ENCODE measurements around the gene GEMIN2. TPM values are rescaled to one million over a fixed set of nuclear protein-coding genes. Genes with fewer than 3 reads are reported as not detected.
A peak's percentile ranks its signal among the peaks of the same experiment; 100 is the strongest.
"Not testable (repeated sequence)": the region's sequence is repeated elsewhere in the genome, so short reads cannot be mapped to it uniquely, and the experiment has no call there.

Gene GEMIN2
- total RNA-seq, 2 donors from 2014 or later = 12.6 to 14.7 TPM

DNA sequence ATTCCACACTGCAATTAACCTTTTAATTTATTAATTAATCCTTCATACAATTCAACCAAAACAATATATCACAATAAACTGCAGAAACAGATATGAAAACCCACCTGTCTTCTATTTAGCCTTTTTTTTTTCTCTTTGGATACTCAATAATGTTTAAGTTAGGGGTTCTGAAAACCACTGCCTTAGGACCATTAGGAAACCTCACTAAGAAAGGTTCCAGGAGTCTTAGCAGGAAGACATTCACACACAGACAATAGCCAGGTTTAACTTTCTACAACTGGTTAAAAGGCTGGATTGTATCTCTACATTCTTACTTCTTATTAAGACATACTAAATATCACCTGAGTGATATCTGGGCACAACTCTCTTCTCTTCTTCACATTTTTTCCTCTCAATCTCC lies 14.4 kb upstream of the GEMIN2 start:
- no peak for DNase-seq
- Mint-ChIP-seq H3K36me3 (ENCODE audit: low read depth) (peaks cover 5% of the 10 kb centered on the region), H3K27ac (peak overlapping the region; percentile 79), H3K4me1 (peaks cover 39% of the 10 kb centered on the region), H3K4me3 (peak overlapping the region; percentile 5), H3K27me3 (no peaks in the 10 kb centered on the region)
- ATAC-seq = no peak
- H3K9me3 ChIP-seq (ENCODE audit: control insufficient read depth, low read length, poor library complexity, severe bottlenecking) = no peaks in the 10 kb centered on the region

GRCh38 chr14:39102265-39102968 lies 11.7 kb upstream of the GEMIN2 start:
- Mint-ChIP-seq H3K4me1 (peaks cover 33% of the 10 kb centered on the region), H3K27me3 (no peaks in the 10 kb centered on the region), H3K27ac (peak overlapping the region; percentile 93), H3K4me3 (peak overlapping the region; percentile 97), H3K36me3 (ENCODE audit: low read depth) (no peaks in the 10 kb centered on the region)
- ATAC-seq = peak; percentile 26
- no peak for DNase-seq
- no peaks in the 10 kb centered on the region for H3K9me3 ChIP-seq (ENCODE audit: control insufficient read depth, low read length, poor library complexity, severe bottlenecking)

DNA sequence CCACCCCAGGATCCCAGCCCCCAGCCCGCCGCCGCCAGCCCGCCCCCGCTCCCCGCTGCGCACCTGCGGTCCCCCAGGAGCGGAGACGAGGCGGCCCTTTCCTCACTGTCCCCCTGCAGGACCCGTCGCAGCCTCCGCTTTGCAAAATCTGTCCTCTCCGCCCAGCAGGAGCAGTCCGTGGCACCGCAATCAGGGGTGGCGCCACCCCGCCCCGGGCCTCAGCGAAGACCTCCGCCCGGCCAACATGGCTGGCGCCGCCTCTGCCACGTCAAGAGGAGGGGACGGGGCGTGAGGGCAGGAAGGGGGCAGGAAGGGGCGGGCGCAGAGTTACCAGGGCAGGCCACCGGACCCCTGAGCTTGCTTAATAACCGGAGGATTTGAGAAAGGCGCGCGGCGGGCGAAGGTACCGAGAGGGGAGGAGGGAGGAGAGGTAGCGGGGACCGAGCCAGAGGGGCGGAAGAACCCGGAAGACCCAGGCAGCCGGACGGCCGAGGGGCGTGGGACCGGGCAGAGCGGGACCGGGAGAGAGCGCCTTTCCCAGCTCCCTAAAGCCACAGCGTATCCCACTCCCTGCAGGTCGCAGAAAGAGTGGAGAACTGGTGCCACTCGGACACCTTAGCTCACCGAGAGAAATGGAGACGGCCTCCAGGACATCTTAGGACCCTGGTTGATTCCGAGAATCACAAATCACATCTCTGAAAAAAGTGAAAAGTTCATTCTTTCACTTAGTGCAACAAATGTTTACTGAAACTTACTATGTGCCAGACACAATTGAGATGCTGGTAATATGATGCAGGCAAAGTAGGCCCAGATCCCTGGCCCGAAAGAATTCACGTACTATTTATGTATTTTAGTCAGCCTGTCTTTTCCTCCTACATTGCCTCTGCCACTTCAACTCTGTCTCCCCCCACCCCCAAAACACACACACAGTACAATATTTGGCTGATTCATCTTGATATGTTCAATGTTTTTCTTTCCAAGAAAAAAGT lies 10.9 kb upstream of the GEMIN2 start, which contains the start of gene SEC23A:
Gene SEC23A (minus strand): TSS at position 267 of the 989 bp plus-strand sequence. CDS start 7,117 bp downstream, outside the sequence.
- peaks cover 27% of the 10 kb centered on the region for H3K4me1 Mint-ChIP-seq
- peak within 1 kb of the TSS; percentile 93 for H3K27ac Mint-ChIP-seq
- no peaks in the 10 kb centered on the region for H3K27me3 Mint-ChIP-seq
- ATAC-seq = peak; percentile 95
- peak; percentile 66 to 83 (median 82) for DNase-seq
- H3K9me3 ChIP-seq (ENCODE audit: control insufficient read depth, low read length, poor library complexity, severe bottlenecking) = no peaks in the 10 kb centered on the region
- no peaks in the 10 kb centered on the region for H3K36me3 Mint-ChIP-seq (ENCODE audit: low read depth)
- H3K4me3 Mint-ChIP-seq = peak within 1 kb of the TSS; percentile 97

GRCh38 chr14:39104078-39104801 lies 9.9 kb upstream of the GEMIN2 start:
- not testable (repeated sequence) for H3K36me3 Mint-ChIP-seq (ENCODE audit: low read depth); DNase-seq; H3K9me3 ChIP-seq (ENCODE audit: control insufficient read depth, low read length, poor library complexity, severe bottlenecking); ATAC-seq; H3K27me3 Mint-ChIP-seq
- H3K27ac Mint-ChIP-seq = peak overlapping the region; percentile 93
- peak overlapping the region; percentile 97 for H3K4me3 Mint-ChIP-seq
- H3K4me1 Mint-ChIP-seq = peaks cover 26% of the 10 kb centered on the region

GRCh38 chr14:39107591-39107996 lies 6.5 kb upstream of the GEMIN2 start:
- Mint-ChIP-seq H3K27ac (peak overlapping the region; percentile 21), H3K4me3 (no peak overlapping the region), H3K36me3 (ENCODE audit: low read depth) (no peaks in the 10 kb centered on the region), H3K4me1 (peaks cover 10% of the 10 kb centered on the region), H3K27me3 (peaks cover 5% of the 10 kb centered on the region)
- H3K9me3 ChIP-seq (ENCODE audit: control insufficient read depth, low read length, poor library complexity, severe bottlenecking) = no peaks in the 10 kb centered on the region
- DNase-seq = no peak
- no peak for ATAC-seq

DNA sequence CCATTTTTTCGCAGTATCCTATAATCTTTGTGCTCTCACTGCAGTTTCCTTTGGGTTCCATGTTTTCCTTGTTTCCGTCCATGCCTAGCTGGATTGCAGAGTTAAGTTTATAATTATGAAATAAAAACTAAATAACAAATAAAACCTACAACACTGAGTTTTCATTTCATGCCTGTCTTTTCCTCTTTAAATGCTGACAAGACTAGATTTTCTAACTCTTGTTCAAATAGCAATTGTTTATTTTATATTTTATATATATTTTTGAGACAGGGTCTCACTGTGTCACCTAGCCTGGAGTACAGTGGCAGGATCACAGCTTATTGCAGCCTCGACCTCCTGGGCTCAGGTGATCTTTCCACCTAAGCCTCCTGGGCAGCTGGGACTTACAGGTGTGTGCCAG lies 5.3 kb upstream of the GEMIN2 start:
- DNase-seq = no peak
- Mint-ChIP-seq H3K4me3 (no peak overlapping the region), H3K27ac (no peak overlapping the region), H3K36me3 (ENCODE audit: low read depth) (no peaks in the 10 kb centered on the region), H3K4me1 (peaks cover 7% of the 10 kb centered on the region), H3K27me3 (peaks cover 5% of the 10 kb centered on the region)
- H3K9me3 ChIP-seq (ENCODE audit: control insufficient read depth, low read length, poor library complexity, severe bottlenecking) = no peaks in the 10 kb centered on the region
- no peak for ATAC-seq

GRCh38 chr14:39109893-39110715 lies 4.0 kb upstream of the GEMIN2 start:
- H3K36me3 Mint-ChIP-seq (ENCODE audit: low read depth) = no peaks in the 10 kb centered on the region
- no peak for ATAC-seq

DNA sequence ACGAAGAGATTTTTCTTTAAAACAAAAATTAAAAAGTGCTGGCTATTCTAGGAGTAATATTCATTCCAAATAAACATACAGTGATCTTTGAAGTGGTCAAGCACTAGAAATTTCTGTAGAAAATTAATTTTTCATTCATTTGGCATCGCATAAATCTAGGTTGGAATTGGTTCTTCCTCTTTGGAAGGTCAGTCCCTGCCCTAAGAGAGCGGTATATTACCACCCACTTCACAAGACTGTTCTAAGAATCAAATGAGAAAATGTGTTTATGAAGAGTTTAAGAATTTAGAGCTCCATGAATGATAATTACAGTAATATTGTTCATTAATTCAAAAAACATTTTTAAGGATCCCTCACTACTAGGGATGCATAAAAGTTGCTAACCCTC lies 444 bp upstream of the GEMIN2 start:
- Mint-ChIP-seq H3K36me3 (ENCODE audit: low read depth) (no peaks in the 10 kb centered on the region), H3K4me3 (no peak overlapping the region), H3K27ac (peak overlapping the region; percentile 95), H3K27me3 (peaks cover 5% of the 10 kb centered on the region), H3K4me1 (peaks cover 11% of the 10 kb centered on the region)
- H3K9me3 ChIP-seq (ENCODE audit: control insufficient read depth, low read length, poor library complexity, severe bottlenecking) = no peaks in the 10 kb centered on the region
- DNase-seq = no peak
- no peak for ATAC-seq

More at GRCh38 chr14:39109893-39110715, 4.0 kb upstream of the GEMIN2 start:
- no peaks in the 10 kb centered on the region for H3K9me3 ChIP-seq (ENCODE audit: control insufficient read depth, low read length, poor library complexity, severe bottlenecking)
- Mint-ChIP-seq H3K4me3 (no peak overlapping the region), H3K27ac (no peak overlapping the region), H3K27me3 (peaks cover 5% of the 10 kb centered on the region), H3K4me1 (peaks cover 11% of the 10 kb centered on the region)
- no peak for DNase-seq

DNA sequence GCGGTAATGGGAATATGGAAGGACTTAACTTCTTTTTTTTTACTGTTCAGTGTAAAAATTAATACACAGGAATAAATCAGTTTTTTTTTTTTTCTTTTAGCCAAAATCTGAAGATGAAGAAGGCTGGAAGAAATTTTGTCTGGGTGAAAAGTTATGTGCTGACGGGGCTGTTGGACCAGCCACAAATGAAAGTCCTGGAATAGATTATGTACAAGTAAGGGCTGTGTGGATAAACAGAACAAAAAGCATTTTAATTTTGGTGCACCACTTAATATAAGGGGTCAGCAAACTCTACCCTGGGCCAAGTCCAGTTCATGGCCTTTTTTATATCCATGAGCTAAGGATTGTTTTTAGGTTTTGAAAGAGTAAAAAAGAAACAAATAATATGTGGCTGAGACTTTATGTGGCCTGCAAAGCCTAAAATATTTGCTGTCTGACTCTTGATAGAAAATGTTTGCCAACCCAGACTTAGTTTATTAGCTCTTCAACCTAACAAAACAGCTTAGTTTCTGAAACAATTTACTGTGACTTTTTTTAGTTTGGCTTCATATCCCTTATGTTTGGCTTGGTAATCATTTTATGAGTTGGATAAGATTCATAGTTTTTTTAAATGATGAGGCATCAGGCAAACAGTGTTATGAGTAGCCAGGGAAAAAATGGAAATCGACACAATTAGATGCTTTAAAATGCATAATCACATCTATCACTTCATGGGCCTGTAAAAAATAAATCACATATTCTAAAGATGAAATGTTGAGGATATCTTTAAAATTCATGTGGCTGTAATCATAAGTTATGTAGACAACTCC lies 8.4 kb downstream of the GEMIN2 start:
- ATAC-seq (no peak), DNase-seq (no peak)
- H3K36me3 Mint-ChIP-seq (ENCODE audit: low read depth) = no peaks in the 10 kb centered on the region
- no peaks in the 10 kb centered on the region for H3K4me1 Mint-ChIP-seq
- H3K27ac Mint-ChIP-seq = no peak overlapping the region
- H3K9me3 ChIP-seq (ENCODE audit: control insufficient read depth, low read length, poor library complexity, severe bottlenecking) = no peaks in the 10 kb centered on the region
- H3K27me3 Mint-ChIP-seq = no peaks in the 10 kb centered on the region
- H3K4me3 Mint-ChIP-seq = no peak overlapping the region

DNA sequence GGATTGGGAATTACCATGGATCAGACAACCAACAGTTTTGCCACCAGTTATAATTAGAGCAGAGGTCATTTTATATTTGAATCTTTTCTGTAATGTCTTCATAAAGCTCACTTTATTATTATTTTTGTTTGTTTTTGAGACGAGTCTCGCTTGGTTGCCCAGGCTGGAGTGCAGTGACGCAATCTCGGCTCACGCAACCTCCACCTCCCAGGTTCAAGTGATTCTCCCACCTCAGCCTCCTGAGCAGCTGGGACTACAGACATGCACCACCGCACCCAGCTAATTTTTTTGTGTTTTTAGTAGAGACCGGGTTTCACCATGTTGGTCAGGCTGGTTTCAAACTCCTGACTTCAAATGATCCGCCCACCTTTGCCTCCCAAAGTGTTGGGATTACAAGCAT lies 23.7 kb downstream of the GEMIN2 start:
- not testable (repeated sequence) for H3K27me3 Mint-ChIP-seq

GRCh38 chr14:39138440-39138839 lies 24.3 kb downstream of the GEMIN2 start:
- H3K9me3 ChIP-seq (ENCODE audit: control insufficient read depth, low read length, poor library complexity, severe bottlenecking) = no peaks in the 10 kb centered on the region
- Mint-ChIP-seq H3K4me3 (no peak overlapping the region), H3K27ac (no peak overlapping the region), H3K4me1 (peaks cover 2% of the 10 kb centered on the region), H3K36me3 (ENCODE audit: low read depth) (peaks cover 4% of the 10 kb centered on the region), H3K27me3 (no peaks in the 10 kb centered on the region)
- DNase-seq (no peak), ATAC-seq (no peak)

More for the DNA sequence above, 23.7 kb downstream of the GEMIN2 start:
- not testable (repeated sequence) for H3K4me1 Mint-ChIP-seq; H3K4me3 Mint-ChIP-seq; H3K36me3 Mint-ChIP-seq (ENCODE audit: low read depth); ATAC-seq; H3K9me3 ChIP-seq (ENCODE audit: control insufficient read depth, low read length, poor library complexity, severe bottlenecking); H3K27ac Mint-ChIP-seq; DNase-seq

GRCh38 chr14:39140170-39140569 lies 26.0 kb downstream of the GEMIN2 start:
- DNase-seq (no peak), ATAC-seq (no peak)
- Mint-ChIP-seq H3K4me1 (peaks cover 2% of the 10 kb centered on the region), H3K4me3 (no peak overlapping the region), H3K27me3 (no peaks in the 10 kb centered on the region), H3K36me3 (ENCODE audit: low read depth) (peaks cover 2% of the 10 kb centered on the region), H3K27ac (peak overlapping the region; percentile 43)
- H3K9me3 ChIP-seq (ENCODE audit: control insufficient read depth, low read length, poor library complexity, severe bottlenecking) = no peaks in the 10 kb centered on the region
